Heart left ventricle (tissue), 16 donors: ENCODE results near the gene SDF2L1. TPM values are rescaled to one million over a fixed set of nuclear protein-coding genes. Genes with fewer than 3 reads are reported as not detected.
A peak's percentile ranks its signal among the peaks of the same experiment; 100 is the strongest.
"Not testable (repeated sequence)": the region's sequence is repeated elsewhere in the genome, so short reads cannot be mapped to it uniquely, and the experiment has no call there.

ENCODE experiments used
- ATAC-seq, 4 donors: fragments of 200-7000 bp; cut with Tn5 transposase; one replicate each; pipeline ENCODE4 v1.9.1; 2020 to 2022; ENCODE audit warnings: moderate library complexity in 4 of 4, mild to moderate bottlenecking in 3 of 4, moderate number of reproducible peaks in 1 of 4
- DNase-seq, 5 donors: peaks; one replicate each; pipeline ENCODE4 v3.0.0-alpha.2; 2020
- H3K27ac ChIP-seq, 12 donors: fragments of 200-600 bp; sonication (generic) in 4 of 12; one replicate each; pipeline versions ENCODE4 v1.5.0 to v1.8.0; 2016 to 2022; ENCODE audit warnings: mild to moderate bottlenecking in 2 of 12
- H3K27me3 ChIP-seq, 9 donors: fragments of 200-600 bp; sonication (generic) in 2 of 9; one replicate each; pipeline versions ENCODE4 v1.5.1 to v1.8.0; 2016 to 2022; ENCODE audit warnings: mild to moderate bottlenecking in 3 of 9
- H3K36me3 ChIP-seq, 9 donors: fragments of 200-600 bp; sonication (generic) in 2 of 9; one replicate each; pipeline versions ENCODE4 v1.5.0 to v1.8.0; 2018 to 2022; ENCODE audit warnings: mild to moderate bottlenecking in 2 of 9
- H3K4me1 ChIP-seq, 12 donors: fragments of 200-600 bp; sonication (generic) in 4 of 12; one replicate each; pipeline versions ENCODE4 v1.5.0 to v1.8.0; 2016 to 2022; ENCODE audit warnings: mild to moderate bottlenecking in 3 of 12
- H3K4me3 ChIP-seq, 12 donors: fragments of 200-600 bp; sonication (generic) in 4 of 12; one replicate each; pipeline versions ENCODE4 v1.5.0 to v1.8.0; 2017 to 2022; ENCODE audit warnings: mild to moderate bottlenecking in 9 of 12, moderate library complexity in 4 of 12
- H3K9me3 ChIP-seq, 12 donors: fragments of 200-600 bp; sonication (generic) in 4 of 12; one replicate each; pipeline versions ENCODE4 v1.5.0 to v1.8.0; 2016 to 2022; ENCODE audit warnings: mild to moderate bottlenecking in 1 of 12
- CTCF ChIP-seq, 12 donors: fragments of 200-600 bp; sonication (generic) in 4 of 12; IDR thresholded peaks; one replicate each; pipeline versions ENCODE4 v1.5.0 to v1.8.0; 2018 to 2022; ENCODE audit warnings: antibody characterized with exemption in 12 of 12, mild to moderate bottlenecking in 5 of 12
- POLR2A ChIP-seq, 2 donors: fragments of 450-650 bp; IDR thresholded peaks; one replicate each; pipeline ENCODE4 v1.6.1; 2017; ENCODE audit warnings: antibody characterized with exemption in 2 of 2, mild to moderate bottlenecking in 2 of 2, moderate library complexity in 2 of 2
- WGBS, 4 donors: extraction: QIAGEN DNeasy Blood & Tissue Kit in 2 of 4; methylation state at CpG; one replicate each; pipeline versions ENCODE4 v1.1.5 to v1.1.7; 2013 to 2018; 5-methylcytosine and 5-hydroxymethylcytosine counted together
- intact Hi-C, 10 donors: fragments of 100-400 bp; cut with DNase I; formaldehyde crosslinking; loops; one replicate each; pipeline versions ENCODE4 v1.11.1 to v1.14.2; 2022
- polyA plus RNA-seq, 2 donors: library from polyadenylated mRNA; stranded (reverse); fragments of 200-250 nt; gene quantifications; one replicate each; pipeline ENCODE4 v1.2.3, GENCODE V29; 2013
- total RNA-seq, 9 donors: library from RNA; depleted of rRNA in 2 of 9; stranded (reverse); fragments of >200 nt in 2 of 9; fragmentation: NEBNext Ultra II Directional in 3 of 9; extraction: Animal tissue kit (Norgen Biotek cat#: 25700) in 3 of 9; gene quantifications; one replicate each; pipeline versions ENCODE4 v1.1.0 to v1.2.4, GENCODE V29; 2016 to 2023
- donor health status: ischemic (EF 13 %, LVEDD 7.1; RV severe dilation, severe dysfunction).
- donor health status: healthy with polysubstance abuse.
- donor health status: DM: no; HTN: yes; CAD: no.
- donor health status: DM: no; HTN: no; CAD: no.
- donor health status: ischemic (EF 25% LVEDD 6.9; RV normal size, moderate dysfunction).
- donor health status: ischemic (EF 25% LVEDD 5.7; RV mildly dilated, moderate dysfunction).
- donor health status: healthy.
- donor health status: DM: yes; HTN: yes; CAD: no.
- donor health status: ischemic (EF 35%, LVEDD 5.7; RV mildly dilated, moderate dysfunction).
- donor health status: nonischemic (EF 11% LVEDD 7.7; RV severe dilation, severe dysfunction).
- donor health status: DM: yes; HTN: yes; CAD: no.
- donor health status: PGD.
- donor health status: ischemic (EF 29% LVEDD 5.4; RV normal size, mild dysfunction).
- donor health status: nonischemic (EF 23%, LVEDD 6.1; RV moderate dilation, normal function).

Gene SDF2L1
- total and polyA plus RNA-seq, 11 donors = 14.1 to 226 (median 24.5) TPM

GRCh38 chr22:21634081-21634480 is 8.0 kb upstream of the SDF2L1 start:
- H3K27me3 ChIP-seq = no peaks in the 10 kb centered on the region
- no peaks in the 10 kb centered on the region for H3K9me3 ChIP-seq
- no peak for TF ChIP-seq CTCF (IDR thresholded peaks at IDR 0.05)
- no peak for TF ChIP-seq POLR2A (IDR thresholded peaks at IDR 0.05)
- no peaks in the 10 kb centered on the region for H3K36me3 ChIP-seq
- 93 to 98% (median 96%) methylated on average over 15 to 16 of the region's 16 CpGs for WGBS, 4 donors
- DNase-seq (no peak), ATAC-seq (no peak)
- H3K27ac ChIP-seq = no peak overlapping the region
- intact Hi-C loops = loop anchor here in 2 of 10 donors (5.0 to 10.0 kb wide), 2 partner anchors 49 to 57 kb away; no protein-coding TSS in a partner anchor
- H3K4me1 ChIP-seq = peaks cover 0 to 10% (median 7%) of the 10 kb centered on the region in 12 donors
- no peak overlapping the region for H3K4me3 ChIP-seq

DNA sequence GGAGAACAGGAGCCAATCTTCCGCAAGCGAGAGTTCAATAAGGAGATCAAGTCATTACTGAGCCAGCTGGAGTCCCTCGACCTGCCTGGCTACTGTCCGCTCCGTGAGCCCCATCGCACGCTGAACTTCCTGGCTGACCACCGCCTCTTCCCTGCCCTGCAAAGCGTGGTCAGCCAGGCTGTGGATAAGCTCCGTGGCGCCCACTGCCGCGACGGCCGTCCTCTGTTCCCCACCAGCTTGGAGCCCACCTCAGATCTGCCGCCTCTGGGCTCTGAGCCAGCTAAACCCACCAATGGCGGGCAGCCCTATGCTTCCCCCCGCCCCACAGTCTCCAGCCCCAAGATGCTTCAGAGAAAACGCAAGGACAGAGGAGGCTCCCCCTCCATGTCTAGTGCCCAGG is 7.3 kb upstream of the SDF2L1 start:
- peak in 1 of 5 donors; percentile 55 for DNase-seq
- Histone ChIP-seq H3K27ac (no peak overlapping the region), H3K9me3 (no peaks in the 10 kb centered on the region), H3K27me3 (no peaks in the 10 kb centered on the region), H3K4me1 (peaks cover 0 to 5% (median 4%) of the 10 kb centered on the region in 12 donors), H3K4me3 (no peak overlapping the region), H3K36me3 (no peaks in the 10 kb centered on the region)
- 87 to 91% (median 88%) methylated on average over 18 to 19 of the region's 19 CpGs for WGBS, 4 donors
- TF ChIP-seq CTCF (IDR thresholded peaks at IDR 0.05) = no peak
- TF ChIP-seq POLR2A (IDR thresholded peaks at IDR 0.05) = no peak
- intact Hi-C loops = loop anchor here in 2 of 10 donors (5.0 to 10.0 kb wide), 2 partner anchors 50 to 58 kb away; no protein-coding TSS in a partner anchor
- no peak for ATAC-seq

GRCh38 chr22:21635771-21636510 is 6.2 kb upstream of the SDF2L1 start:
- DNase-seq (no peak), ATAC-seq (no peak)
- Histone ChIP-seq H3K27ac (no peak overlapping the region), H3K4me1 (peaks cover 0 to 3% (median 0%) of the 10 kb centered on the region in 12 donors), H3K36me3 (no peaks in the 10 kb centered on the region), H3K9me3 (no peaks in the 10 kb centered on the region), H3K27me3 (no peaks in the 10 kb centered on the region), H3K4me3 (no peak overlapping the region)
- TF ChIP-seq POLR2A (IDR thresholded peaks at IDR 0.05) (no peak), CTCF (IDR thresholded peaks at IDR 0.05) (no peak)
- intact Hi-C loops = loop anchor here in 1 of 10 donors (10.0 kb wide), 1 partner anchor 51 kb away; no protein-coding TSS in a partner anchor
- WGBS, 4 donors = 79 to 91% (median 88%) methylated on average over 14 to 15 of the region's 15 CpGs

DNA sequence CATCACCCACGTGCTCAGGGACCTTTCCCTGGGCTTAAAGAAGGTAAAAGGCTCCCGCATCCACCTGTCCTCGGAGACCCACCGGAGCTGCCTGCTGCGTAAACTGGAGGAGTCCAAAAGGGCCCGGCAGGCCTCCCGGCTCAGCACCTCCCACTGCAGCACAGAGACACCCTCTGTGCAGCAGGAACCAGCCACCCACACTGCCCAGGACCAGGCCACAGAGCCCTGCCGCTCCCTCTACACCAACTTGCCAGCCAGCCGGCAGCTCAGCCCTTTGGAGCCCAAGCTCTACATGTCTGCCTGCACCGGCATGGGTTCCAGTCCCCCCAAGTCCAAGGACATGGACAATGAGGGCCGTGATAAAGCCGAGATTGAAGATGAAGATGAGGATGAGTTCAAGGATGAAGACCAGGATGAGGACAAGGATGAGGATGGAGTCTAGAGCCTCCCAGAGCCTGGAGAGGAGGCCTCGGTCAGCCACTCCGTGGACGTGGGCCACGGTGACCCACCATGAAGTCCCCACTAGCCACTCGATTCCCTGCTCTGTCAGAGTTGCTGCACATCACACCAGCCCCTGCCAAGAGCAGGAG is 5.4 kb upstream of the SDF2L1 start:
- no peak overlapping the region for H3K27ac ChIP-seq
- DNase-seq = no peak
- H3K4me1 ChIP-seq = peaks cover 0 to 11% (median 7%) of the 10 kb centered on the region in 12 donors
- no peak for ATAC-seq
- no peaks in the 10 kb centered on the region for H3K36me3 ChIP-seq
- TF ChIP-seq CTCF (IDR thresholded peaks at IDR 0.05) = no peak
- no peak for TF ChIP-seq POLR2A (IDR thresholded peaks at IDR 0.05)
- WGBS, 4 donors = 91 to 95% (median 93%) methylated on average over 17 of the region's 17 CpGs
- no peak overlapping the region for H3K4me3 ChIP-seq
- H3K9me3 ChIP-seq = no peaks in the 10 kb centered on the region
- intact Hi-C loops = loop anchor here in 1 of 10 donors (10.0 kb wide), 1 partner anchor 52 kb away; no protein-coding TSS in a partner anchor
- H3K27me3 ChIP-seq = no peaks in the 10 kb centered on the region

- 83 to 87% (median 85%) methylated on average over 2 of the region's 2 CpGs for WGBS, 4 donors
- not testable (repeated sequence) for H3K27ac ChIP-seq, H3K27me3 ChIP-seq, H3K36me3 ChIP-seq, DNase-seq, ATAC-seq, H3K4me3 ChIP-seq, H3K9me3 ChIP-seq
- H3K4me1 ChIP-seq = peaks cover 0 to 12% (median 7%) of the 10 kb centered on the region in 12 donors
- intact Hi-C loops = loop anchor here in 1 of 10 donors (10.0 kb wide), 1 partner anchor 53 kb away; no protein-coding TSS in a partner anchor
Observed at GRCh38 chr22:21637450-21637849, 4.7 kb upstream of the SDF2L1 start.
